K562 (cell line): Measurements from ENCODE around the gene HAPSTR1. TPM values are rescaled to one million over a fixed set of nuclear protein-coding genes. Genes with fewer than 3 reads are reported as not detected.

Source experiments
- CBFA2T2 ChIP-seq: fragments of 450-650 bp; conservative IDR thresholded peaks from 2 replicates; pipeline ENCODE4 v1.6.1; 2017; ENCODE audit warnings: mild to moderate bottlenecking
- CXXC5 ChIP-seq: fragments of 250-450 bp; sonication (Bioruptor Pico); IDR thresholded peaks from 2 replicates; pipeline ENCODE4 v1.8.0; 2022; ENCODE audit warnings: inconsistent platforms, mild to moderate bottlenecking, moderate library complexity
- DPF2 ChIP-seq: fragments of 450-650 bp; IDR thresholded peaks from 2 replicates; pipeline ENCODE4 v1.6.1; 2016
- EP300 ChIP-seq: IDR thresholded peaks from 2 replicates; pipeline ENCODE4 v1.6.1; 2012; ENCODE audit warnings: low read length, improper control_type of control experiment
- LCOR ChIP-seq: sonication (generic); formaldehyde crosslinking; IDR thresholded peaks from 2 replicates; pipeline ENCODE4 v1.8.0; 2022; ENCODE audit warnings: mild to moderate bottlenecking, missing genetic modification reagents
- NFRKB ChIP-seq: fragments of 450-650 bp; IDR thresholded peaks from 2 replicates; pipeline ENCODE4 v1.6.1; 2016; ENCODE audit warnings: low read depth
- NR2C2 ChIP-seq, 2 experiments: fragments of 200-800 bp in 1 of 2; sonication (Bioruptor generic) in 1 of 2; sonication (generic) in 1 of 2; formaldehyde crosslinking in 1 of 2; IDR thresholded peaks; 2 replicates each; pipeline versions ENCODE4 v1.6.1 to v1.8.0; 2016 to 2022; ENCODE audit warnings: mild to moderate bottlenecking in 1 of 2, missing compliant biosample characterization in 1 of 2, missing genetic modification characterization in 1 of 2, missing genetic modification reagents in 1 of 2
- RB1 ChIP-seq: fragments of 450-650 bp; IDR thresholded peaks from 2 replicates; pipeline ENCODE4 v1.6.1; 2017; ENCODE audit warnings: low read depth, mild to moderate bottlenecking
- SP2 ChIP-seq: IDR thresholded peaks from 2 replicates; pipeline ENCODE4 v1.6.1; 2011; ENCODE audit warnings: mild to moderate bottlenecking, low read depth, low read length, moderate library complexity; ENCODE audit not compliant: poor library complexity, severe bottlenecking; ENCODE audit errors: extremely low read depth
- TSC22D4 ChIP-seq: fragments of 450-650 bp; IDR thresholded peaks from 2 replicates; pipeline ENCODE4 v1.6.1; 2016; ENCODE audit warnings: missing genetic modification characterization, missing biosample characterization, control low read depth
- ZNF143 ChIP-seq: sonication (generic); formaldehyde crosslinking; IDR thresholded peaks from 2 replicates; pipeline ENCODE4 v1.9.0; 2022; ENCODE audit warnings: mild to moderate bottlenecking, missing genetic modification reagents
- polyA plus RNA-seq, 8 experiments: library from polyadenylated mRNA; depleted of rRNA in 4 of 8; stranded (reverse) in 5 of 8; unstranded in 3 of 8; fragments of >200 nt; fragmentation: Nextera tagmentation in 2 of 8; fragmentation: Illumina TruSeq in 1 of 8; extraction: Ambion mirVana in 2 of 8; extraction: Trizol in 1 of 8; gene quantifications; 2 replicates each; pipeline versions ENCODE4 v1.2.1 to v1.2.3, GENCODE V29; 2011 to 2014; ENCODE audit warnings: inconsistent platforms in 1 of 8, missing spikeins in 1 of 8
- total RNA-seq, 7 experiments: library from RNA; depleted of rRNA in 6 of 7; stranded (reverse); fragments of >200 nt in 6 of 7; fragmentation: Illumina TruSeq in 2 of 7; extraction: Trizol in 2 of 7; gene quantifications; 2 replicates each; pipeline versions ENCODE4 v1.2.1 to v1.2.3, GENCODE V29; 2011 to 2021; ENCODE audit warnings: low replicate concordance in 1 of 7
- TF ChIP-seq, protein P1 (sequence below): fragments of 250-450 bp; sonication (Bioruptor Pico); IDR thresholded peaks from 2 replicates; pipeline ENCODE4 v1.4.0; 2020; ENCODE audit warnings: borderline replicate concordance
- TF ChIP-seq, protein P2 (sequence below): fragments of 450-650 bp; IDR thresholded peaks from 2 replicates; pipeline ENCODE4 v1.6.1; 2014; ENCODE audit warnings: low read depth, mild to moderate bottlenecking, moderate library complexity, borderline replicate concordance

Gene HAPSTR1
- total and polyA plus RNA-seq, 9 of the 15 experiments (the other 6 are each of a cell fraction or from before 2014, with no cell fraction given) = 10.8 to 67.9 (median 36.5) TPM

DNA sequence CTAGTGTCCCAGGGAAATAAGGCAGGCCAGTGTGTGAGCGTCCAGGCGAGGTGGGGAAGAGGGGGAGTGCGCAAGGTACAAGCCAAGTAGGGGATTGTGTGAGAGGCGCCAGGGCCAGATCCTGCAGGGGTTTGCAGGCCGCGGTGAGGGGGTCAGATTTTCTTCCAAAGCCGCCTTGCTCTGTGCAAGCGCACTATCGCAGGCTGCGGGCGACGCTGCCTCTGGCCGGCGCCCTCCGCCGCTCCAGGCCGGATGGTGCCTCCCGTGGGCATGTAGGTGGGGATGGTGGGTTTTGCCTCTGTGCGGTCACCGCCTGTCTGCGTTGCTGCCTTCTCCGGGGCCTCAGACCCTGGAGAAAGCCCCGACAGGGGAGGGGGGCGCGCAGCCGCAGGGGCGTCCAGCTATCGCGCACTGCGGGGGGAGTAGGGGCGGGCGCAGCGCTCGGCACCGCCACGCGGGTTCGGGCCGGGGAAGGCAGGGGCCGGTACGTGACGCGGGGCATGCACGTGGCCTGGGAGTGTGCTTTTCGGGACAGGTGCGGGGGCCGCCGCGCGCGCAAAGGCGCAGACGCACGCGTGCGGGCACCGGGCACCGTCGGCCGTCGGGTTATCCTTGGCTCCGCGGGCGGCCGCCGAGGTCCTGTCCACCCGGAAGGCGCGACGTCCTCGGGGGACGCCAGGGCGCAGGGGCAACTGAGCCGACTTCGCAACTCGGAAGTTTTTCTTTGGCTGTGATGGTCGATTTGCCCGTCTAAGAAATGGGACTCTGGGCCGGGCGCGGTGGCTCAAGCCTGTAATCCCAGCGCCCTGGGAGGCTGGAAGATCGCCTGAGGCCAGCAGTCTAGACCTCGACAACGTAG, 1.1 kb upstream of the HAPSTR1 start (continued):
- TF ChIP-seq CBFA2T2 (no peak), TSC22D4 (tag) (no peak), RB1 (peak; percentile 56; the same call in 1 of the 2 replicates), LCOR (CRISPR knock-in tag) (0 out of 2 replicates have a peak, but pooled peaks have one; percentile 29), EP300 (no peak), ZNF143 (no peak), SP2 (no peak), NR2C2 (CRISPR knock-in tag; IDR thresholded peaks at IDR 0.05) (no peak), NR2C2 (tag; IDR thresholded peaks at IDR 0.05) (no peak), DPF2 (peak; percentile 1; the same call in 1 of the 2 replicates), CXXC5 (CRISPR knock-in tag) (peak; percentile 41), NFRKB (0 out of 2 replicates have a peak, but pooled peaks have one; percentile 26)
- TF ChIP-seq, protein P1, sequence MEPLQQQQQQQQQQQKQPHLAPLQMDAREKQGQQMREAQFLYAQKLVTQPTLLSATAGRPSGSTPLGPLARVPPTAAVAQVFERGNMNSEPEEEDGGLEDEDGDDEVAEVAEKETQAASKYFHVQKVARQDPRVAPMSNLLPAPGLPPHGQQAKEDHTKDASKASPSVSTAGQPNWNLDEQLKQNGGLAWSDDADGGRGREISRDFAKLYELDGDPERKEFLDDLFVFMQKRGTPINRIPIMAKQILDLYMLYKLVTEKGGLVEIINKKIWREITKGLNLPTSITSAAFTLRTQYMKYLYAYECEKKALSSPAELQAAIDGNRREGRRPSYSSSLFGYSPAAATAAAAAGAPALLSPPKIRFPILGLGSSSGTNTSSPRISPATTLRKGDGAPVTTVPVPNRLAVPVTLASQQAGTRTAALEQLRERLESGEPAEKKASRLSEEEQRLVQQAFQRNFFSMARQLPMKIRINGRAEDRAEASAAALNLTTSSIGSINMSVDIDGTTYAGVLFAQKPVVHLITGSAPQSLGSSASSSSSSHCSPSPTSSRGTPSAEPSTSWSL (CRISPR knock-in tag) = no peak
- TF ChIP-seq, protein P2, sequence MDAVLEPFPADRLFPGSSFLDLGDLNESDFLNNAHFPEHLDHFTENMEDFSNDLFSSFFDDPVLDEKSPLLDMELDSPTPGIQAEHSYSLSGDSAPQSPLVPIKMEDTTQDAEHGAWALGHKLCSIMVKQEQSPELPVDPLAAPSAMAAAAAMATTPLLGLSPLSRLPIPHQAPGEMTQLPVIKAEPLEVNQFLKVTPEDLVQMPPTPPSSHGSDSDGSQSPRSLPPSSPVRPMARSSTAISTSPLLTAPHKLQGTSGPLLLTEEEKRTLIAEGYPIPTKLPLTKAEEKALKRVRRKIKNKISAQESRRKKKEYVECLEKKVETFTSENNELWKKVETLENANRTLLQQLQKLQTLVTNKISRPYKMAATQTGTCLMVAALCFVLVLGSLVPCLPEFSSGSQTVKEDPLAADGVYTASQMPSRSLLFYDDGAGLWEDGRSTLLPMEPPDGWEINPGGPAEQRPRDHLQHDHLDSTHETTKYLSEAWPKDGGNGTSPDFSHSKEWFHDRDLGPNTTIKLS = 0 out of 2 replicates have a peak, but pooled peaks have one; percentile 4
